ENCODE results near the gene ICAM1. TPM values are rescaled to one million over a fixed set of nuclear protein-coding genes. Genes with fewer than 3 reads are reported as not detected.

Gene ICAM1
- total and polyA plus RNA-seq, 2 of the 13 experiments (the other 11 are each of a cell fraction or from before 2014, with no cell fraction given), result 37.9 to 98.4 TPM

GRCh38 chr19:10270616-10271394 lies at the start of gene ICAM1 (continued):
- no peak for TF ChIP-seq RBM39 (IDR thresholded peaks at IDR 0.05; ENCODE audit: low read depth, low read length, poor library complexity, severe bottlenecking)
- peak; percentile 66; the same call in 1 of the 2 replicates for TF ChIP-seq ZNF543 (CRISPR knock-in tag; IDR thresholded peaks at IDR 0.05)
- TF ChIP-seq DBP (CRISPR knock-in tag; IDR thresholded peaks at IDR 0.05; ENCODE audit: not compliant biosample characterization), result no peak
- peak; percentile 97 for TF ChIP-seq RXRA (CRISPR knock-in tag; IDR thresholded peaks at IDR 0.05)
- no peak for TF ChIP-seq CSRNP2 (CRISPR knock-in tag; conservative IDR thresholded peaks at IDR 0.05; ENCODE audit: low read depth)
- peak; percentile 81 for TF ChIP-seq THAP9 (CRISPR knock-in tag; IDR thresholded peaks at IDR 0.05; ENCODE audit: borderline replicate concordance)
- TF ChIP-seq IKZF5 (CRISPR knock-in tag; IDR thresholded peaks at IDR 0.05), result peak; percentile 92
- no peak for TF ChIP-seq ZBTB3 (CRISPR knock-in tag; IDR thresholded peaks at IDR 0.05; ENCODE audit: borderline replicate concordance, low read depth)
- no peak for TF ChIP-seq SRSF4 (IDR thresholded peaks at IDR 0.05; ENCODE audit: low read depth, low read length, poor library complexity, severe bottlenecking)
- TF ChIP-seq ZNF720 (CRISPR knock-in tag; IDR thresholded peaks at IDR 0.05), result 0 out of 2 replicates have a peak, but pooled peaks have one; percentile 48
- no peak for TF ChIP-seq ZFP36 (IDR thresholded peaks at IDR 0.05; ENCODE audit: borderline replicate concordance, low read depth, low read length, partially characterized antibody)
- TF ChIP-seq CAMTA2 (CRISPR knock-in tag; IDR thresholded peaks at IDR 0.05; ENCODE audit: borderline replicate concordance), result peak; percentile 57; the same call in 1 of the 2 replicates
- no peak for TF ChIP-seq PCBP2 (optimal IDR thresholded peaks at IDR 0.05; ENCODE audit: low read depth, low read length, poor library complexity, severe bottlenecking)
- TF ChIP-seq MEIS2 (CRISPR knock-in tag; IDR thresholded peaks at IDR 0.05), result peak; percentile 84; the same call in 1 of the 2 replicates
- peak; percentile 95 for TF ChIP-seq ETV6 (CRISPR knock-in tag; conservative IDR thresholded peaks at IDR 0.05)
- TF ChIP-seq ARID5B (CRISPR knock-in tag; IDR thresholded peaks at IDR 0.05), result peak; percentile 88
- no peak for TF ChIP-seq SSRP1 (CRISPR knock-in tag; IDR thresholded peaks at IDR 0.05)

Data from HepG2 (cell line).